Stimulated activated naive CD4-positive, alpha-beta T cell treated with Interleukin-2 at 50 U/mL for 16 hours (primary cell): Measurements from ENCODE around the gene KREMEN2.
"Not testable (repeated sequence)": the region's sequence is repeated elsewhere in the genome, so short reads cannot be mapped to it uniquely, and the experiment has no call there.

Experiments used
- DNase-seq: peaks from one replicate; lab custom pipeline; 2025; lab: John Stamatoyannopoulos, UW

KREMEN2 gene, protein sequence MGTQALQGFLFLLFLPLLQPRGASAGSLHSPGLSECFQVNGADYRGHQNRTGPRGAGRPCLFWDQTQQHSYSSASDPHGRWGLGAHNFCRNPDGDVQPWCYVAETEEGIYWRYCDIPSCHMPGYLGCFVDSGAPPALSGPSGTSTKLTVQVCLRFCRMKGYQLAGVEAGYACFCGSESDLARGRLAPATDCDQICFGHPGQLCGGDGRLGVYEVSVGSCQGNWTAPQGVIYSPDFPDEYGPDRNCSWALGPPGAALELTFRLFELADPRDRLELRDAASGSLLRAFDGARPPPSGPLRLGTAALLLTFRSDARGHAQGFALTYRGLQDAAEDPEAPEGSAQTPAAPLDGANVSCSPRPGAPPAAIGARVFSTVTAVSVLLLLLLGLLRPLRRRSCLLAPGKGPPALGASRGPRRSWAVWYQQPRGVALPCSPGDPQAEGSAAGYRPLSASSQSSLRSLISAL

DNA sequence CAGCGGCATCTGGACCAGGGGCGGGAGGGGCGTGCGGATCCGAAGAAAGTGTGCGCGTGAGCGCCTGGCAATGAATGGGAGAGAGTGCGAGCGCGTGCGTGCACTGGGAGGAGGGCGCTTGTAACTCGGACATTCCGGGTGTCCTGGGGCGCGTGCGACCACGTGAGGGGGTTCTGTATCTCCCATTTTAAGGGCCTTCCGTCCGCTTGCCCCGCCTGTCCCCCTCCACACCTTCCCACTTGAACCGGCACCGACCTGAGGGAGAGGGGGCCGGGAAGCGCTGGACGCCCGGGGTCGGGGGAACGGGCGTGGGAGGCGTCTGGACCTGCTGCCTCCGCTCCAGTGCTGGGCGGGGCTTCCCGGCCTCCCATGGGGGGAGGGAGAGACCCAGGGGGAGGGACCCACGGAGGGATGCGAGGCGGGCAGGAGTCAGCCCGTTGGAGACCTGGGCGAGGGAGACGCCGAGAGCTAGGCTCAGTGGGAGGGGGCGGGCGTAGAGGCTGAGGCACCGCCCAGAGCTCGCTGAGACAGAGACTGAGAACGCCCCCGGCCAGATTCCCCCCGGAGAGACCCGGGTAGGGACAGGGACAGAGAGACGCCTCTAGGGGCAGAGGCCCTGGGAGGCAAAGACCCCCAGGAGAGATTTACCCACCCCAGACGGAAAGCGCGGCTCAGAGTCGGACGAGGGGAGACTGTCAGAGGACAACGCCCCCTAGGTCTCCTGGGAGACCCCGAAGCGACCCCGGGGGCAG lies at the start of gene KREMEN2:
Gene KREMEN2 (plus strand): TSS at position 553 of the 752 bp plus-strand sequence. CDS start 246 bp downstream, outside the sequence.
- DNase-seq, result peak; percentile 31

DNA sequence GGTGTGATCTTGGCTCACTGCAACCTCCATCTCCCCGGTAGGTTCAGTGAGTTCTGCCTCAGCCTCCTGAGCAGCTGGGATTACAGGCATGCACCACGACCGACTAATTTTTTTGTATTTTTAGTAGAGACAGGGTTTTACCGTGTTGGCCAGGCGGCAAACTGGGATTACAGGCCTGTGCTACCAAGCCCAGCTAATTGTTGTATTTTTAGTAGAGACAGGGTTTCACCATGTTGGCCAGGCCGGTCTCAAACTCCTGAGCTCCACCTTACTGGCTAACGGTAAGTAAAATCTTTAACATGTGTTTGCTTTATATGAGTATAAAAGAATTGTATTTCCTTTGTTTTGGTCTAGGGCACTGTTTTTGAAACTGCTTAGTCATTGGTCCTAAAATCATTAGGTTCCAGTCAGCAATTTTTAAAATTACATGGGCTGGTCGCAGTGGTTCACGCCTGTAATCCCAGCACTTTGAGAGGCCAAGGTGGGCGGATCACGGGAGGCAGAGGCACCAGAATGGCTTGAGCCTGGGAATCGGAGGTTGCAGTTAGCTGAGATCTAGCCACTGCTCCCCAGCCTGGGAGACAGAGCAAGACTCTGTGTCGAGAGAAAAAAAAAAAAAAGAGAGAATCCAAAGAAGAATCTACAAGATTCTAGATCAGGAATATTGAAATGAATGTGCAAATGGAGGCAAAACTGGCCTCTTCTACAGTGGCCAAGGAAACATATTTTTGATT lies 48.7 kb upstream of the KREMEN2 start:
- no peak for DNase-seq

DNA sequence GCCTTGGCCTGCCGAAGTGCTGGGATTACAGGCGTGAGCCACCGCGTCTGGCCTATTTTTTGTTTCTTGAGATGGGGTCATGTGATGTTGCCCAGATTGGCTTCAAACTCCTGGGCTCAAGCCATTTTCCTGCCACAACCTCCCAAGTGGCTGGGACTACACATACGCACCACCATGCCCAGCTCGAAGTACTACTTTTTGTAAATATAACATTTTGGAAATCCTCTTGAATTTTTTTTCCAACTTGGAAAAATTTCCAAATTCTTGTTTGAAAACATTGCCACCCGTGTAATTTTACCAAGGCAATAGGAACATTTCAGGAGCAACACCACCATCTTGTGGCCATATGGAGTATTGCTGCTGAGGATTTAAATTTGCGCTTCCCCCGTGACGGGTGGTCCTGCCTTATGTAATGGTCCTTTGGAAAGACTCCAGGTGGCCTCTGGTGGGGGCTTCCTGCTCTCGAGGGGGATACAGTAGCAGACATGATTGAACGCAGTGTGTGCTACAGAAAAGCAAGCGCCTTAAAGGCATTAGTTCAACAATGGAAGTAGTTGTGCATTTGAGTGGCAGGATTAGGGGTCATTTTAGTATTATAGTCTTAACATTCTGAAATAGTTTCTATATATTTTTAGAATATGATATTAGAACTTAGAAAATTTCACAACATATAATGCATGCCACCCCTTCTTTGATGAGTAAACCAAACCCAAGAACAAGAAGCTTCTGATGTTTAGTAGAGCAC lies 44.4 kb upstream of the KREMEN2 start:
- peak; percentile 29 for DNase-seq

DNA sequence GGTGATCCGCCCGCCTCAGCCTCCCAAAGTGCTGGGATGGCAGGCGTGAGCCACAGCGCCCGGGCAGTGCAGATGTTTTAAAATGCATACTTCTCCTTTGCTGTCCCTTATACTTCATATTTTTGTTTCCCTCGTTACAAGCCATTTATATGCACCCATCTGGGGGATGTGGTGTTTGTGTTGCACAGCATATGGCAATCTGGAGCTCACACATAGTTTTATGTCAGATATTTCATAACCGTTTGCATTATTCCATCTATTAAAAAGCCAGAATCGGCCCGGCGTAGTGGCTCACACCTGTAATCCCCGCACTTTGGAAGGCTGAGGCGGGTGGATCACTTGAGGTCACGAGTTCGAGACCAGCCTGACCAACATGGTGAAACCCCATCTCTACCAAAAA lies 40.6 kb upstream of the KREMEN2 start:
- DNase-seq, result no peak

DNA sequence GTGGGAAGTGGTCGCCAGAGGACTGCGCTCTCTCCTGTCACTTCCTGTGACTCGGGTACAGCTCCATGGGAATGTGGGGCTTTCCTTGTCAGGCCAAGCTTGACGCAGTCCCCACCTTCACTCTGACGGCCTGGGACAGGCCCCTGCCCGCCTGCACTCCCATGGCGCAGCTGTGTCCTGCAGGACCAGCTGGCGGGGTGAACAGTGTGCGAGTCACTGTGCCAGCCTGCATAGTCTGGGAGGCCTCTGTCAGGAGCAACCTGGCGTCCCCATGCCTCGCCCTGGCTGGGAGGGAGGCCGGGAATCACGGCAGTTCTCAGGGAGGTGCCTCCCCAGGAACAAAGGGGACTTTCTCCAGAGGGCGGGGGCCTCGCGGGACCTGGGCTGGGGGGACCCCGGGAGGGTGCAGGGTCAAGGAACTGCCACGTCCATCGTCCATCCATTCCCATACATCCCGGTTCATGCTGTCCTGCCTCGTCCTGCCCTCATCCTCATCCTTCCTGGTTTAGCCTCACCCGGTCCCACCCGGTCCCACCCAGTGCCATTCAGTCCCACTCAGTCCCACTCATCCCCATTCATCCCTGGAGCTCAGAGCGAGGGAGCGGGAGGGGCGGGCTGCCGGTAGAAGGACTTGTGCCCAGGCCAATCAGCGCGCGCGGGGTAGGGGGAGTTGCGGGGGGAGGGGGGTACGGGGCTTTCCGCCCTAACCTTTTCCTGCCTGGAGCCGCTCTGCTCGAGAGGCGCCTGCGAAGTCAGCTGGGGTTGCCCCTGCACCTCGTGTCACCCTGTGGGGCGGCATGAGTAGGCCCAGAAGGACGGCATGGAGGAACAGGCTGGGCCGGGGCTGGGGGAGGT lies 38.9 kb upstream of the KREMEN2 start:
- no peak for DNase-seq

- DNase-seq, result no peak
Measured at GRCh38 chr16:2925951-2926649, 38.0 kb upstream of the KREMEN2 start.

DNA sequence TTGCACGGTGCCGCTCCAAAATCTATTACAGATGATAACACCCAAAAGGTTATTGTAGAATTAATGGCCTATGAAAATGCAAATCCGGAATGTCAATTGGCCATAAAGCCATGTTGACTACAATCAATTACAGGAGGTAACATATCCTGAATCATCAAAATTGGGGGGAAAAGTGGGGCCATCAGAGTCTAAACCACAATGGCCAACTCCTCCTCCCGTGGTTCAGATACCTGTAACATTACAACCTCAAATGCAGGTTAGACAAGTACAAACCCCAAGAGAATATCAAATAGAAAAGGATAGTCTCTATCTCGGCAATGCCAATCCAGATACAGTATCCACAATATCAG lies 37.5 kb upstream of the KREMEN2 start:
- no peak for DNase-seq

DNA sequence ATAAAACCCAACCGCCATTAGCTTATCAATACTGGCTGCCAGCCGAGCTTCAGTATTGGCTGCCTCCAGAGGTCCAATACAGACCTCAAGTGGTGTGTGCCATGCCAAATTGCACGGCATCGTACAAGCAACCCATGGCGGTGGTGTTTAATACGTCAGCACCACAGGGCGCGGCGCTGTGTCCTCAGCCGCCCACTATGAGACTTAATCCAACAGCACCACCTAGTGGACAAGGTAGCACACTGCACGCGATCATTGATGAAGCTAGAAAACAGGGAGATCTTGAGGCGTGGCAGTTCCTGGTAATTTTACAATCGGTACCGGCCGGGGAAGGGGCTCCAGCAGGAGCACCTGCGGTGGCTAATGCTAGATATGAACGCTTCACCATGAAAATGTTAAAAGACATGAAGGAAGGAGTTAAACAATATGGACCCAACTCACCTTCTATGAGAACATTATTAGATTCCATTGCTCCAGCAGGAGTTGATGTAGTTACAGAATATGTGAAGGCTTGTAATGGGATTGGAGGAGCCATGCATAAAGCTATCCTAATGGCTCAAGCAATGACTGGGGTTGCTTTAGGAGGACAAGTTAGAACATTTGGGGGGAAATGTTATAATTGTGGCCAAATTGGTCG lies 36.9 kb upstream of the KREMEN2 start:
- DNase-seq, result peak; percentile 82

DNA sequence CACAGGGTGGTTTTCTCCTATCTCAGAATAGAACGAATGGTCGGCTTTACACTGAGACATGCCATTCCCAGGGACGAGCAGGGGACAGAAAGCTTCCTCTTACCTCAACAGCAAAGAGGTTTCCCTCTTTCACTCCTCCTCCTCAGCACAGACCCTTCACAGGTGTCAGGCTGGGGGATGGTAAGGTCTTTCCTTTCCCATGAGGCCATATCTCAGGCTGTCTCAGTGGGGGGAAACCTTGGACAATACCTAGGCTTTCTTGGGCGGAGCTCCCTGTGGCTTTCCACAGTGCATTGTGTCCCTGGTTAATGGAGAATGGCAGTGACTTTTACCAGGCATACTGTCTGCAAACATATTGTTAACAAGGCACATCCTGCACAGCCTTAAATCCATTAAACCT lies 35.9 kb upstream of the KREMEN2 start:
- DNase-seq, result not testable (repeated sequence)

DNA sequence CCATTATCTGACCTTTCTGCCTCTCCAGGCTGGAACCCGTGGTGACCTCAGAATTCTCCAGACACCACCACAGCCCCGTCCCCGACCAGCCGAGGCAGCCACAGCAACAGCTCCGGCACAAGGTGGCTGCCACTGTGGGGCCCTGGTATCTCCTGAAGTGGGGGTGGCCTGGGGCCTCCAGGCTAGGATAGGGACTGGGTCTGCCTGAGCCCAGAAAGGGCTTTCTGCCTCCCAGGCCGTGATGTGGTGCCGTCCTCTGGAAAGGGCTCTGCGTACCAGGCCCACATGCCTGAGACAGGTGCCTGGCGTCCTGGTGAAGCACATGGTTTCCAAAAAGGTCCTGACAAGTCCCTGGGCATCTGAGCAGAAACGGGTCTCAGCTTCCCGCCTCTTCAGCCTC lies 35.3 kb upstream of the KREMEN2 start:
- DNase-seq, result no peak

DNA sequence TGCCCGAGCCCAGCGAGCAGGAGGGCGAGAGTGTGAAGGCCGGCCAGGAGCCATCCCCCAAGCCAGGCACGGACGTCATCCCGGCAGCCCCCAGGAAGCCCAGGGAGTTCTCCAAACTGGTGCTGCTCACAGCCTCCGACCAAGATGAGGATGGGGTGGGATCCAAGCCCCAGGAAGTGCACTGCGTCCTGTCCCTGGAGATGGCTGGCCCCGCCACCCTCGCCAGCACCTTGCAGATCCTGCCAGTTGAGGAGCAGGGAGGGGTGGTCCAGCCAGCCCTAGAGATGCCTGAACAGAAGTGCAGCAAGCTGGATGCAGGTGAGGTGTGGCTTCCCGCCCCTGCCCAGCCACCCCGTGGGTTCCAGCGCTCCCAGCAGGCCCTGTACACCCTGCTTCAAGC lies 34.4 kb upstream of the KREMEN2 start:
- no peak for DNase-seq

DNA sequence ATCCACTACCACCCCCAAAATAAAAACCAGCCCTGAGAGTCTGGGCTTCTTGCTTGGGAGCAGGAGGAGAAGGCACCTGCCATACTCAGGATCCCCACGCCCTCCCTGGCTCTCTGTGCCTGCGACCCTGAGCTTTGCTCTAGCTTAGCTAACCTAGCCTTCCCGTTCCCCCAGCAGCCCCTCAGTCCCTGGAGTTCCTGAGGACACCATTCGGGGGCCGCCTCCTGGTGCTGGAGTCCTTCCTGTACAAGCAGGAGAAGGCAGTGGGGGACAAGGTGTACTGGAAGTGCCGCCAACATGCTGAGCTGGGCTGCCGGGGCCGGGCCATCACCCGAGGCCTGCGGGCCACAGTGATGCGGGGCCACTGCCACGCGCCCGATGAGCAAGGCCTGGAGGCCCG lies 33.8 kb upstream of the KREMEN2 start:
- DNase-seq, result no peak

DNA sequence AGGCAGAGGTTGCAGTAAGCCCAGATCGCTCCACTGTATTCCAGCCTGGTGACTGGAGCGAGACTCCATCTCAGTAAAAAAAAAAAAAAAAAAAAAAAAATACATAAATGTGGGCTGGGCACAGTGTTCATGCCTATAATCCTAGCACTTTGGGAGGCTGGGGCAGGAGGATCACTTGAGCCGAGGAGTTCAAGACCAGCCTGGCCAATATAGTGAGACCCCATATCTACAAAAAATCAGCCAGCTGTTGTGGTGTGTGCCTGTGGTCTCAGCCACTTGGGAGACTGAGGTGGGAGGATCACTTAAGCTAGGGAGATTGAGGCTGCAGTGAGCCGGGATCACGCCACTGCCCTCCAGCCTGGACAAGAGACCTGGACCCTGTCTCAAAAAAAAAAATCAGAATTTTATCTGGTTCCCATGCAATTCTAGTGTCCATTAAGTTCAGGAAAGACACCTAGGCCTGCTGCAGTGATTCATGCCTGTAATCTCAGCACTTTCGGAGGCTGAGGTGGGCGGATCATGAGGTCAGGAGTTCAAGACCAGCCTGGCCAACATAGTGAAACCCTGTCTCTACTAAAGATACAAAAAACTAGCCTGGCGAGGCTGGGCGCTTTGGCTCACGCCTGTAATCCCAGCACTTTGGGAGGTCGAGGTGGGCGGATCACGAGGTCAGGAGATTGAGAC lies 32.7 kb upstream of the KREMEN2 start:
- DNase-seq, result not testable (repeated sequence)

DNA sequence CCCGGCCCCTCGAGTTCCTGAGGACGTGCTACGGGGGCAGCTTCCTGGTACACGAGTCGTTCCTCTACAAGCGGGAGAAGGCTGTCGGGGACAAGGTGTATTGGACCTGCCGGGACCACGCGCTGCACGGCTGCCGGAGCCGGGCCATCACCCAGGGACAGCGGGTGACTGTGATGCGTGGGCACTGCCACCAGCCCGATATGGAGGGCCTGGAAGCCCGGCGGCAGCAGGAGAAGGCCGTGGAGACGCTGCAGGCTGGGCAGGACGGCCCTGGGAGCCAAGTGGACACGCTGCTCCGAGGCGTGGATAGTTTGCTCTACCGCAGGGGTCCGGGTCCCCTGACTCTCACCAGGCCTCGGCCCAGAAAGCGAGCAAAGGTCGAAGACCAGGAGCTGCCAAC lies 30.9 kb upstream of the KREMEN2 start:
- DNase-seq, result no peak

DNA sequence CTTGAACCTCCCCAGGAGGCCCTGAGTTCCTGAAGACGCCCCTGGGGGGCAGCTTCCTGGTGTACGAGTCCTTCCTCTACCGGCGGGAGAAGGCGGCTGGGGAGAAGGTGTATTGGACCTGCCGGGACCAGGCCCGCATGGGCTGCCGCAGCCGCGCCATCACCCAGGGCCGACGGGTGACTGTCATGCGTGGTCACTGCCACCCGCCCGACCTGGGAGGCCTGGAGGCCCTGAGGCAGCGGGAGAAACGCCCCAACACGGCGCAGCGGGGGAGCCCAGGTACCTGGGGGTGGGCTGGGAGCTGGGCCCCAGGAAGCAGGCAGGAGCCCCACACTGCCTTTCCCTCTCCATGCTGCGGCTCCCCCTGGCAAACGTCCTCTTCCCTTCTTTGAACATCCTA lies 30.4 kb upstream of the KREMEN2 start:
- no peak for DNase-seq

DNA sequence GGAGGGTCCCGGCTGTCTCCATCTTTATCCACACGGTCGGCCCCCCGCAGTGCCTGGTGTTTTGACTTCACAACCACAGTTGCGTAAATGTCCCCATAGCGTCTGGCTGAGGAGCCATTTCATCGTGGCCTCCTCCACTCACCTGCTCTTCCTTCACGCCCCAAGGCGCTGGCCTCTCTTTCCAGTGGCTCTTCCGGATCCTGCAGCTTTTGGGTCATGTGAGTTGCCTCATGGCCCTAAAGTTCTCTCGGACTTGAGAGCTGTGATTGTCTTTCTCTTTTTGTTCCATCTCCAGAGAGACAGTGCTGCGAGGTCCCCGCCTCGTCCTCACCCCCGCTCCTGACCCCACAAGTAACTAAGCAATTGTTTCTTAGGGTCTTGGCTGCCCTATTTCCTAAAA lies 29.6 kb upstream of the KREMEN2 start:
- no peak for DNase-seq

DNA sequence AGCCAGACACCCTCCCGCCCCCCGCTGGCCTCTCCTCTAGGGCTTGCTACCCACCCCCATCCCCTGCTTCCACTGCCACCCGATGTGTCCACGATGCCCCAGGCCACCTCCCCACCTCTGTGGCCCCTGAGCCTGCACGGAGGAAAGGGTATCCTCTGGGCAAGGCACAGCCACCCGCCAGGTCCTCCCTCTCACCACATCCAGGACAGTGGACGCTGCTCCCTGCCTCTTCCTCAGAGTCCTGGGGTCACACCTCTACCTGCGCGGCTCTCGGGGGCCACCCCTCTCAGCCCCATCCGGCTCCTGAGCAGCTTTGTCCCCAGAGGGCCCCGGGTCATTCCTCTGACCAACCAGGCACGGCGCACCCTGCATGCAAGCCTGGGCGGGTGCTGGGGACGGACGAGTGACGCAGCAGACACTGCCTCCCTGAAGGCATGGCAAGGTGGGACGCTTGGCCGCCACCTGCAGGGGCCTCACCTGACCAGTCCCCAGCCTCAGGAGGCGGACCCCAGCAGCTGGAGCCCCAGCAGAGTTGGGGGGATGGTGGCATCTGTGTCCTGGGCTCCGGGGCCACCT lies 27.6 kb upstream of the KREMEN2 start:
- no peak for DNase-seq

DNA sequence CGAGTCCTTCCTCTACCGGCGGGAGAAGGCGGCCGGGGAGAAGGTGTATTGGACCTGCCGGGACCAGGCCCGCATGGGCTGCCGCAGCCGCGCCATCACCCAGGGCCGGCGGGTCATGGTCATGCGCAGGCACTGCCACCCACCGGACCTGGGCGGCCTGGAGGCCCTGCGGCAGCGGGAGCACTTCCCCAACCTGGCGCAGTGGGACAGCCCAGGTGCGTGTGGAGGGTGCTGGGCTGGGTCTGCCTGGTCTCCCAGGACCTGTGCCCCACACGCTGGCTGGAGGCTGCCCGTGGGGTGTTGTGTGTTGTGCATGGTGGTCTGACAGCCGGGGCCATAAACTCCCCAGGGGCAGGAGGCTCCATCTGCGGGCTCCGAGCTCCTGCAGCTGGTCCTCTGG lies 26.9 kb upstream of the KREMEN2 start:
- DNase-seq, result no peak

- no peak for DNase-seq
Measured at GRCh38 chr16:2938206-2938605, 25.9 kb upstream of the KREMEN2 start.
